KMS-11 (cell line): ENCODE data around the gene RPTOR.

ENCODE experiments used
- H2AFZ ChIP-seq: fragments of 200-600 bp; sonication (generic); 2 replicates; pipeline ENCODE4 v1.6.1; 2016; ENCODE audit warnings: antibody characterized with exemption, mixed run types, low read depth
- H3K27ac ChIP-seq: fragments of 200-600 bp; sonication (generic); 2 replicates; pipeline ENCODE4 v1.6.1; 2016; ENCODE audit warnings: mild to moderate bottlenecking, mixed run types
- H3K27me3 ChIP-seq: fragments of 200-600 bp; sonication (generic); 2 replicates; pipeline ENCODE4 v1.6.1; 2017; ENCODE audit warnings: mild to moderate bottlenecking, low read depth, mixed run types, moderate library complexity; ENCODE audit not compliant: insufficient read depth
- H3K36me3 ChIP-seq: fragments of 200-600 bp; sonication (generic); 2 replicates; pipeline ENCODE4 v1.6.1; 2017; ENCODE audit warnings: mild to moderate bottlenecking, mixed run types; ENCODE audit not compliant: insufficient read depth
- H3K4me1 ChIP-seq: fragments of 200-600 bp; sonication (generic); 2 replicates; pipeline ENCODE4 v1.6.1; 2016; ENCODE audit warnings: mild to moderate bottlenecking, low read depth, mixed run types; ENCODE audit not compliant: poor library complexity, severe bottlenecking
- H3K4me2 ChIP-seq: fragments of 200-600 bp; sonication (generic); 2 replicates; pipeline ENCODE4 v1.7.0; 2016; ENCODE audit warnings: mild to moderate bottlenecking, mixed run types
- H3K4me3 ChIP-seq: fragments of 200-600 bp; sonication (generic); IDR thresholded peaks from 2 replicates; pipeline ENCODE4 v1.6.1; 2017; ENCODE audit warnings: low read depth, low read length, mixed read lengths; ENCODE audit not compliant: insufficient read depth
- H3K79me2 ChIP-seq: fragments of 200-600 bp; sonication (generic); 2 replicates; pipeline ENCODE4 v1.6.1; 2016; ENCODE audit warnings: low read depth, mixed run types; ENCODE audit not compliant: insufficient read depth
- H3K9ac ChIP-seq: fragments of 200-600 bp; sonication (generic); 2 replicates; pipeline ENCODE4 v1.6.1; 2016; ENCODE audit warnings: mild to moderate bottlenecking, mixed run types
- H4K20me1 ChIP-seq: fragments of 200-600 bp; sonication (generic); 2 replicates; pipeline ENCODE4 v1.6.1; 2016; ENCODE audit warnings: mild to moderate bottlenecking, mixed run types; ENCODE audit not compliant: insufficient read depth
- TF ChIP-seq, protein P1 (sequence below): fragments of 200-600 bp; sonication (generic); conservative IDR thresholded peaks from 2 replicates; pipeline ENCODE4 v1.6.1; 2017; ENCODE audit warnings: low read depth, mild to moderate bottlenecking, antibody characterized with exemption, low read length, moderate library complexity, mixed read lengths

The RPTOR gene

GRCh38 chr17:80675438-80676095, 130.9 kb downstream of the RPTOR start:
- H3K27ac ChIP-seq: no peak overlapping the region
- TF ChIP-seq, protein P1, sequence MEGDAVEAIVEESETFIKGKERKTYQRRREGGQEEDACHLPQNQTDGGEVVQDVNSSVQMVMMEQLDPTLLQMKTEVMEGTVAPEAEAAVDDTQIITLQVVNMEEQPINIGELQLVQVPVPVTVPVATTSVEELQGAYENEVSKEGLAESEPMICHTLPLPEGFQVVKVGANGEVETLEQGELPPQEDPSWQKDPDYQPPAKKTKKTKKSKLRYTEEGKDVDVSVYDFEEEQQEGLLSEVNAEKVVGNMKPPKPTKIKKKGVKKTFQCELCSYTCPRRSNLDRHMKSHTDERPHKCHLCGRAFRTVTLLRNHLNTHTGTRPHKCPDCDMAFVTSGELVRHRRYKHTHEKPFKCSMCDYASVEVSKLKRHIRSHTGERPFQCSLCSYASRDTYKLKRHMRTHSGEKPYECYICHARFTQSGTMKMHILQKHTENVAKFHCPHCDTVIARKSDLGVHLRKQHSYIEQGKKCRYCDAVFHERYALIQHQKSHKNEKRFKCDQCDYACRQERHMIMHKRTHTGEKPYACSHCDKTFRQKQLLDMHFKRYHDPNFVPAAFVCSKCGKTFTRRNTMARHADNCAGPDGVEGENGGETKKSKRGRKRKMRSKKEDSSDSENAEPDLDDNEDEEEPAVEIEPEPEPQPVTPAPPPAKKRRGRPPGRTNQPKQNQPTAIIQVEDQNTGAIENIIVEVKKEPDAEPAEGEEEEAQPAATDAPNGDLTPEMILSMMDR: no peak
- H3K4me3 ChIP-seq: no peak overlapping the region
- no peak overlapping the region for H3K4me2 ChIP-seq
- H4K20me1 ChIP-seq: no peaks in the 10 kb centered on the region
- peaks cover 10% of the 10 kb centered on the region; the same call in 1 of the 2 replicates for H3K79me2 ChIP-seq
- H3K36me3 ChIP-seq: peaks cover 3% of the 10 kb centered on the region; the same call in 1 of the 2 replicates
- H2AFZ ChIP-seq: no peak overlapping the region
- no peaks in the 10 kb centered on the region for H3K4me1 ChIP-seq
- H3K9ac ChIP-seq: no peak overlapping the region
- no peaks in the 10 kb centered on the region for H3K27me3 ChIP-seq

GRCh38 chr17:80676096-80676466, 131.4 kb downstream of the RPTOR start:
- TF ChIP-seq, protein P1: no peak
- Histone ChIP-seq H3K4me1 (no peaks in the 10 kb centered on the region), H4K20me1 (no peaks in the 10 kb centered on the region), H3K36me3 (peaks cover 3% of the 10 kb centered on the region; the same call in 1 of the 2 replicates), H3K4me3 (no peak overlapping the region), H3K4me2 (no peak overlapping the region), H3K9ac (no peak overlapping the region), H2AFZ (no peak overlapping the region), H3K79me2 (peaks cover 6% of the 10 kb centered on the region; the same call in 1 of the 2 replicates), H3K27me3 (no peaks in the 10 kb centered on the region), H3K27ac (no peak overlapping the region)

- H3K4me3 ChIP-seq: no peak overlapping the region
- no peak overlapping the region for H2AFZ ChIP-seq
- H3K4me1 ChIP-seq: no peaks in the 10 kb centered on the region
- no peaks in the 10 kb centered on the region for H4K20me1 ChIP-seq
- no peak overlapping the region for H3K27ac ChIP-seq
- no peaks in the 10 kb centered on the region for H3K27me3 ChIP-seq
- no peak overlapping the region for H3K4me2 ChIP-seq
- H3K9ac ChIP-seq: no peak overlapping the region
- H3K36me3 ChIP-seq: no peaks in the 10 kb centered on the region
- peaks cover 1% of the 10 kb centered on the region; the same call in 1 of the 2 replicates for H3K79me2 ChIP-seq
- TF ChIP-seq, protein P1: no peak
Observed at GRCh38 chr17:80676564-80676963, 131.9 kb downstream of the RPTOR start.

DNA sequence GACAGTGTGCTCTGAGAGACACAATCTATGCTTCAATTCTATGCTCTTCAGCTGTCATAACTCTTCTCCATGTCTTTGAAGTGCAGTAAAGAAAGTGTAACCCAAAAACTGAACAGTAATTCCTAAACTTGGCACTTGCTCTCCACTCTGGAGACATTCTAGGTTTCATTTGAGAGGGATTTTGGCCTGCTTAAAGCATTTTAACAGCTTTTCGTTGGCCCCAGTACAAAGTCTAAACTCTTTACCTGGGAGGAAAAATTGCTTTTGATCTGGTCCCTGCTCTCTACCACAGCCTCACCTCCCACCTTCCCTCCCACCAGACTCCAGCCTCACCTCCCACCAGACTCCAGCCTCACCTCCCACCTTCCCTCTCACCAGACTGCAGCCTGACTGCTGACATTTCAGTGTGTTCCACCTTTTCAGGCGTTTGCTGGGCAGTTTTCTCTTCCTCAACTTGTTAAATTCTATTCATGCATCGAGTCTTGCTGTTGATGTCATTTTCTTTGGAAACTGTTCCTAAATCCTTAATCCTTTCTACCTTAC, 132.6 kb downstream of the RPTOR start:
- Histone ChIP-seq H3K27ac (no peak overlapping the region), H2AFZ (no peak overlapping the region), H3K36me3 (no peaks in the 10 kb centered on the region), H3K4me3 (no peak overlapping the region), H3K27me3 (no peaks in the 10 kb centered on the region), H3K79me2 (no peaks in the 10 kb centered on the region; the same call in 1 of the 2 replicates), H3K4me1 (no peaks in the 10 kb centered on the region), H3K9ac (no peak overlapping the region), H3K4me2 (no peak overlapping the region), H4K20me1 (no peaks in the 10 kb centered on the region)
- TF ChIP-seq, protein P1: no peak
